HG02759 (cell line): ENCODE data around the gene TOMT.

ENCODE experiments used
- ATAC-seq: cut with Tn5 transposase; IDR thresholded peaks from one replicate; pipeline ENCODE4 v1.9.1; 2021; ENCODE audit warnings: mild to moderate bottlenecking, moderate library complexity; ENCODE audit not compliant: unreplicated experiment

Gene TOMT

DNA sequence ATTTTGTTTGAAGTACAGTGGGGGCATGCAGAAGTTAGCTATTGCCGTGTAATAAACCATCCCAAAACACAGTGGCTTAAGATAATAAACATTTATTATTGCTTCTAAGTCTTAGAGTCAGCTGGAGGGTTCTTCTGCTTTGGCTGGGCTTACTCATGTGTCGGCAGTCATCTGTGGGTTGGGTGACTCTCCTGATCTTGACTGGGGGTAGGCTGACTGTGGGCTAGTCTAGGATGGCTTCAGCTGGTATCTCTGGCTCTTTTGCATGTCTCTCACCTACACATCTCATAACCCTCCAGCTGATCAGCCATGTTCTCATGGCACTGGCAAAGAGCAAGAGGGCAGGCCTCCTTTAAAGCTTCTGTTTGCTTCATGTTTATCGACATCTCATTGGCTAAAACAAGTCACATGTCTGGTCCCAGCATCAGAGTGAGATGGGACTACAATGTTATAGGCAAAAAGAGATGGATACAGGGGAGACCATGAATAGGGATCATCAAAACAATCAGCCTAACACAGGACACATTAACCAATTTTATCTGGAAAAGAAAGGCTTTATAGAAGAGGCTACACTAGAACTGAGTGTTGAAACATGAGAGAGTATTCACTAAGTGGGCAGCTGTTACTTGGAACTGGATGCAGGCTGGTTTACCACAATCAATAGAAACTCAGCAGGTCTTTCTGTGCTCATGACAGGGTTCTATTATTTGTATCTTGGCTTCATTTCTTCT is 19.9 kb upstream of the TOMT start:
- ATAC-seq = no peak

DNA sequence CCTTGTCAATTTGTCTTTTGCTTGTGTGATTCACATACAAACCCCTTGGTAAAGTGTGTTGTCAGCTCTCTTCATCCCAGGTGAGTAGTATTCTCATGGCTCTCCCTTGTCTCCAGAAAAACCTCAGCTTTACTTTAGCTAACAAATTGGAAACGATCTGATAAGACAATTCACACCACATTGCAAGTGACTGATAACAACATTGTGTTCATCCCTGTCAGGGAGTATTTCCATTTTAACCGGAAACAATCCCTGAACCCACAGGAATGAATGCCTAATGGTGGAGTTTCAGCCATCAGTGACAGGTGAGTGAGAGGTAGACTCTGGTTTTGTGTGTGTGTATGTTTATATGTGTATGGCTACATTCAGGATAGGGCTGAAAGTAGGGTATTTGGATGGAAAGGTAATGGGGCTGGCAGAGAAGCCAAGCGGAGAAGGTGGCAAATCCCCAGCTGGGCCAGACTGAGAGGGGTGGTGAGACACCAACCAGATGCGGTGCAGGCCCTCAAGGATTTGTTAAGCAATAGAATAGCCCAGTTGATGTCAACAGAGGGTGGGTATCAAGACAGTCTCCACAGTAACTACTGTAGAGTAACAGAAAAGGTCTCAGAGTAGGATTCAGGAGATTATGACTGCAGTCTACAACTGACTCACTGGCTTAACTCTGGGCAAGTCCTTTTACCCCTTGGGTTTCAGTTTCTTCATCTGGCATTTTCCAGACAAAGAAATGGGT is 17.5 kb upstream of the TOMT start:
- no peak for ATAC-seq

DNA sequence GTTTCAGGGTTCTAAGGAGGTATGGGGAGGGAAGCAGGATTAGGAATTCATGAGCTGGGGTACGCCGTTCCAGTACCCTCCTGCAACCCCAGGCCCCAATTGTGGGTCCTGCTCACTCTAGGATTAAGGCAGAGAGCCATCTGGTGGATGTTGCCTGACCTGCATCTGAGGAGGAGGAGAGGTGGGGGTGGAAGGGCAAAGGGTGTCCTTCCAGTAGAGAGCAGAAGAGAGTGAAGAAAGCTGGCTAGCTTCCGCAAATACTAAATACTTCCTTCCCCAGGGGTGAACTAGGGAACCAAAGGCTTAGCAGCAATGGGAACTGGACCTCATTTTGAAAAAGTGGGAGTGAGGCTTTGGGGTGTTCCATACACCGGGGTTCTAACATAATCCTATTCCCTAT is 14.4 kb upstream of the TOMT start:
- peak; percentile 60 for ATAC-seq

DNA sequence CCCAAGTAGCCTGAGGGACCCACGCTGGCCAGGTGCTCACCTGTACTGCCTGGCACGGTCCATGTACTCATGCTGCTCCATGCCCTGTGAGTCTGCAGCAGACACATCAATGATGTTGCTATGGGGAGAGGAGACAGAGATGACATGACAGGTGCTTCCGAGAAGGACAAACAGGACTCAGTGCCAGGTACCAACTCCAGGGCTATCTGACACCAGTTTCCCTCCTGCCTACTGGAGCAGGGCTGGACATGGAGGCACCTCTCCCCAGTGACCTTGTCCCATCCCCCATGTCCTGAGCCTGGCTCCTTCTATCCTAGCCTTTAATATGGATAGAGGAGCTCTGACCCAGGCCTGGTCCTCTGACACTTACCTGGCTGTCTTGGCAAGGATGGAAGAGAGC is 7.0 kb upstream of the TOMT start:
- no peak for ATAC-seq

DNA sequence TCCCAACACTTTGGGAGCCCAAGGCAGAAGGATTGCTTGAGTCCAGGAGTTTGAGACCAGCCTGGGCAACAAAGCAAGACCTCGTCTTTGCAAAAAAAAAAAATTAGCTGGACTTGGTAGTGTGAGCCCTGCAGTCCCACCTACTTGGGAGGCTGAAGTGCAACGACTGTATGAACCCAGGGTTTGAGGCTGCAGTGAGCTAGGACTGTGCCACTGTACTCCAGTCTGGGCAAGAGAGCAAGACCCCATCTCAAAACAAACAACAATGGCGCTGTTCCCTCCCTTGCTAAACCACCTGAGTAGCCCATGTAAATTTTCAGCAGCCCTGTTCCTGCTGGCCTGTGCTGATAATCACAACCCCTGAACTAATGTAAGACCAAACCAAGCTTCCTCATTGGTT is 5.7 kb upstream of the TOMT start:
- ATAC-seq = no peak

DNA sequence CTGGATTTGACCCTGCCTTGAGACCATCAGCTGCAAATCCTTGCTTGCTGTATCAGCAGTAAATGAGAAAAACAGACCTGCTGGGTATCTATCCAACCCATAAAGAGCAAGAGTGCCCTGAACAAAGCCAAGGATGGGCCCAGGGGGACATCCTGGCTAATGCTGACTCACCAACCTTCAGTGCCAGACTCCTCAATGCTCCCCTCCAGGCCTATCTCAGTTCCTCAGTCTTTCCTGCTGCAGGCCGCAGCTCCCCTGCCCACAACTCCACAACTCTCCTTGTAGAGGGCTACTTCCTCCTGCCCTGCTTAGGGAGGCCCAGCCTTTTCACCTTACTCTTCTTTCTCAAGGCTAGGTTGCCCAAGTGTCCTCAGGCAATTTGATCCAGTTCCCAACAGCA is 5.3 kb upstream of the TOMT start:
- ATAC-seq = no peak

DNA sequence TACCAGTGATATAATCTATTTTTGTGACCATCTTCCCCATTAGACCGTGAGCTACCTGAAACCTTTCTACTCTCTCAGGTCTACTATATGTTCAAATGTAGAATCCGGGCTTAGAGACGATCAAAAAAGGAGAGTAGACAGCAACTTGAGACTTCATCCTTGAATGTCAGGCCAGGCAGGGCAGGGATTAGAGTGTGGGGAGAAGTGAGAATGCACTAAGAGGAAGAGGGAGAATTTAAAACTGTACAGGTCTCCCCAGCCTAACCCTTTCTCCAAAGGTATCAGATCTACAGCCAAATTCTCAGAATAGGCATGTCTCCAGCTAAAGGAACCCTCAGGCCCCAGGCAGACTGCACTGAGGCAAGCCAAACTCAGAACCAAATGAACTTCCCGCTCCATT is 3.6 kb upstream of the TOMT start:
- no peak for ATAC-seq

DNA sequence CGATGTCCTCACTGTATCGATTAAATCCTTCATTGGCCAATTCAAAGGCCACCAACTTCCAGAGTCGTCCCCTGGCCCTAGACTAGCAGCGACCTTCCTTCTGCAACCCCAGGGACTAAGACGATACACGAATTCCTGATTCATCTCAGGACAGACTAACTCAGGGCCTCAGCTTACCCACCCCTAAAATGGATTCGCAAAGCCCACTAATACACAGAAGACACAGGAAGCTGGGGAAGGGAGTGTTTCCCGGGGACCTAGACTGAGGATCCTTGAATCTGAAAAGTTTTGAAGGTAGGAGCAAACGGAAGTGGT is 3.1 kb upstream of the TOMT start:
- no peak for ATAC-seq

DNA sequence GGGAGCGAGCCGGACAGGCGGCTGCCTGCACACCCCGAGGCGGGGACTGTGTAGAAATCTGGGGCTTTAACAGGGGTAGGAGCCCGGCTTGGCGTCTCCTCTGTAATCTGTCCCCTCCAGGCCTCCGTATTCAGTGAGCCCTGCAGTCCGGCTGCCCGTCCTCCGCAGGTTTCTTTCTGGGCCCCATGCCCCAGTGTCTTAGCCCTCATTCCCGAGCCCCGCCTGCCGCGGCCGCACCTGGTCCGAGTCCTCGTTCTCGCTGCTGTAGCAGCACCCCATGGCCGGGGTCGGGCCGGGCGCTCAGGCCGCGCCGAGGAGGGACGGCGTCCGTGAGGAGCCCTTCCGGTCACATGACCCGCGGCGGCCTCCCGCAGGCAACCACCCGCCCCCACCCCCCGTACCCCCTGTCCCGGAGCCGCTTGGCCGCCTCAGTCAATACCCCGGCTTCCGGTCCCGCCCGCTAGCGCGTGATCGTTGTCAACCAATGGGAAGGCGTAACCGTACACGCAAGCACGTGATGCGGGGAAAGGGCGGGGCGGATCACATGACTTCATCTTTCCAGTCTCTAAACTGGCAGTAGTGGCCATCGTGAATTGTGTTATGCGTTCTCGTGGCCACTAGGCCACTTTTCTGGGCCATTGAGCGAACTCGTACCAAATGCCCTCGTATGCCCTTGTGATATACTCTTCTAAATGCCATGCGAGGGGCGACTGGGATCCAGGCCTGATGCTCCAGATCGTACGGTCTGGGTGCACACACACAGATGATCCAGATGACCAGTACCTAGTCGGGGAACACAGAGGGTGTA is 2.6 kb upstream of the TOMT start, which contains the start of gene LAMTOR1:
LAMTOR1 (minus strand) TSS at position 352 of the 808 bp plus-strand sequence; CDS start at position 279, 73 bp downstream.
- peak; percentile 93 for ATAC-seq

DNA sequence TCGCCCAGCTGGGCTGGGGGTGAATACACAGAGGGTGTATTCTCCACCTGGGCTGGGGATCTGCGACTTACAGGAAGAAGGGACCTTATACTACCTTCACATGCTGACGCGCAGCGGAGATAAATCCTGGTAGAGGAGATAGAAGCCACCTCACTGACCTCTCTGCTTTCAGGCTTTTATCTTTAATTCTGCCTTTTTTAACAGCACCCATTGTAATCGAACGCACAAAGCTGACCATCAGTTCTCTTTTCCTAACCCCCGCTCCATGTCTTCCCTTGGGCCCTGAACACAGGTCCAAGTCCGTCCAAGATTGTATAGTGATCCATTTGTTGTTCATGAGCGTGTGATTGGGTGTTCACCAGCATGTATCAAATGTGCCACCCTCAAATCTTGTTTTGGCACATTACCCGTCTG is 2.0 kb upstream of the TOMT start:
- ATAC-seq = no peak

DNA sequence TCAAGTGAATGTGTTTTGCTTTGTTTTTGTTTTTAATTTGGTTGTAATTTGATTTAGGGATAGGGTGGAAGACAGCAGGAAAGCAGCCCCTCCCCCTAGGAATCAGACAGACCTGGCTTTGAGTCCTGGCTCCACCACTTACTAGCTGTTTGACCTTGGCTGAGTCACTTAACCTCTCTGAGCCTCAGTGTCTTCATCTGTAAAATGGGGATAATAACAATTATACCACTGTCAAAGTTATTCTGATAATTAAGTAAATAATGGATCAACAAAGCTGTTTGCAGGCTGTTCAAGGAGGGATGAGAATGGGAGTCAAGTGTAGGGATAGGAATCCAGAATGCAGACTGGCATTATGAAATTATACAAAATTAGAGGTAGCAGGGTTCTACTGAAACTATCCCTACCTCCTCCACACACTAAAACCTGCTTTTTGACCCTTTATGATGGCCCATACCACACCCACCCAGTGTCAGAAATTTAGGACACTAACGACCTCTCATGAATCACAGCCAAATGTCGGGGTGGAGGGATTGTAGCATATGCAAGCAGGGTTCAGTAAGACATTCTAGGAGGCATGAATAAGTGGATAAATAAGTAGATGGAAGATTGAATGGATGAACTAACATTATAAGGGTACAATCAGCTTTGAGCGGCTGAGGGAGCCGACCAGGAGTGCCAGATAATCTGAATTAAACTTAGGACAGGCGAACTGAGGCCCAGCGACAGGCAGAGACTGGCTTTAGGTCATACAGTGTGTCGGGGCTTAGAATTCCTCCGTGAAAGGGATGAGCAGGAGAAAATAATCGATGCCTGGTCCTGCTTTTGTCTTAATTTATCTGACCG is 5.8 kb downstream of the TOMT start:
- peak; percentile 1 for ATAC-seq

DNA sequence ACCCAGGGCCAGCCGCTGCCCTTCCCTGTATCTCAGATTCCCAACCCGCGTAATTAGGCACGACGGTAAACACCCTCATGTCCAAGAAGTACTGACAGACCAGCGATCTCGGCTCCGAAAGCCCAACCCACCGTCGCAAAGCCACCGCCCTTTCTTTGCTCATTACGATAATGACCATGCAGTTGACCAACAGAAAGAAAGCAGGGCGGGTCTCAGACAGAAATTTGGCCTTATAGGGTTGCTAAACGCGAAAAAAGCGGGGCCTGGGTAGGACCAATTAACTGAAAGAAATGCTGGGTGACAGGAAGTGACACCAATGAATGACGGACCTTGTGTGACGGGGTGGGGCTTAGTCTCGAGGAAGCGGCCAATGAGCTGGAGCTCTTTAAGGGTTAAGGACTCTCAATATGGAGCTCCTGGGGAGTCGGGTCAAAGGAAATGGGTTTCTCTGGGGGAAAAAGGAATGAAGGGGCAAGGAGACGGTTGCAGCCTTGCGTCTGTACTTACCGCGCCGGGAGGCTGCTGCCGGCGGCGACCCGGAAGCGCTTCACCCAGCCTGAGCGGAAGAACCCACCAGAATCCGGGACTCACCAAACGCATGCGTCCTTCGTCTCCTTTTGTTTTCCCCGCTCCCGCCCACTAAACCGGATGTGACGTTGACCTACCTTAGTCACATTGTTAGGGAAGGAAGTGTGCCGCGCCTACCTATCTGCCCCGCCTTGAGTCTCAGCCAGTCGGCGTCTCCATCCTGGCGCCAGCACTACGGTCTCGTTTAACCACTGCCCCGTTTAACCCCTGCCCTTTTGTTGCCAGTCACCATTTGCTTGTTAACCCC is 6.6 kb downstream of the TOMT start, which contains the start of gene ANAPC15:
ANAPC15 (minus strand) TSS at position 553 of the 835 bp plus-strand sequence. CDS start 1,419 bp downstream, outside the sequence.
- ATAC-seq = peak; percentile 90

DNA sequence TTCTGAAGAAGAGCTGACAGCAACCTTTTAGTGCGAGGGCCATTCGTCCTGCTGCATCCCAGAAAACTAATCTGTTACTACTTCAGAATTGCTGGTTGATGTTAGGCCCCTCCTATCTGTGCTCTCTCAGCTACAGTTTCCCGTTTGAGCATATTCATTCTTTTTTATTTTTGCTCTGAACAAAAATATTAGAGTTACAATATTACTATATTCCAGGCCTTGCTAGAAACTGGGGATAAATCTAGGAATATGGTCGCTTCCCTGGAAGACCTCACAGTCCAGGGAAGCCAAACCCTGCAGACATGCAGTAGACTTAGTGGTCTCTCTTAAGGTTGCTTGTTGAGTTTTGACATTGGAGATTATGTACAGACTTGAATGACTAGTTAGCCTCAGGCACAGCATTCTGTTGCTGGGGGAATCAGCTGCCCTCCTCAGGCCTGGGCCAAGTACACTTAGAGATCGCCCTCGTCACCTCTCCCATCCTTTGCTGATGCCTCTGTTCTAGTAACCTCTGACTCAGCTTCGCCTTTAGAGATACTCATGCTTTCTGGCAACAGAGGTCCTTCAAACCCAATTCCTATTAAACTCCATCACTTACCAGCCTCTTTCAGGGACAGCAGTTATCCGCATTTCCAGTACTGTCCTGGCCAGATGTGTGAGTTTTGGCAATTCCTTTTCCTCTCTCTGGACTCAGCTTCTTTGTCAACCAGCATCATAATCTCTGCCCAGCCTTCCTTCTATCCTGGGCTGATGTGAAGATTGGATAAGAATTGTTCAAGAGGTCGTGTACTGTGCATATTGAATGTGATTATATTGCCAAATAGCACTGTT is 7.5 kb downstream of the TOMT start:
- no peak for ATAC-seq

DNA sequence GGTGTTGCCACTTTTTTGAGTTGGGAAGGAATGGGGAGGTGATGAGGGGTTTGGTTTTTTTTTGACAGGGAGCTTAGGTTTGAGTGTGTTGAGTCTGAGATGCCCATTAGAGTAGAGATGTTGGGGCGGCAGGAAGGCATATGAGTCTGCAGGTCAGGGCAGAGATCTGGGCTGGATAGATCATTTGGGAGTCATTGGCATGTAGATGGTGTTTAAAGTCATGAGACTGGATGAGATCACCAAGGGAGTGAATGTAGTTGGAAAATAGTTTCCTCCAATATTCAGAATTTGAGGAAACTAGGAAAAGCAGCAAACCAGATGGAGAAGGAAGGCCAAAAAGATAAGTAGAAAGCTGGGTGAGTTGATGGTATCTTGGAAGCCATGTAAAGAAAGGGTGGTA is 8.8 kb downstream of the TOMT start:
- ATAC-seq = no peak

DNA sequence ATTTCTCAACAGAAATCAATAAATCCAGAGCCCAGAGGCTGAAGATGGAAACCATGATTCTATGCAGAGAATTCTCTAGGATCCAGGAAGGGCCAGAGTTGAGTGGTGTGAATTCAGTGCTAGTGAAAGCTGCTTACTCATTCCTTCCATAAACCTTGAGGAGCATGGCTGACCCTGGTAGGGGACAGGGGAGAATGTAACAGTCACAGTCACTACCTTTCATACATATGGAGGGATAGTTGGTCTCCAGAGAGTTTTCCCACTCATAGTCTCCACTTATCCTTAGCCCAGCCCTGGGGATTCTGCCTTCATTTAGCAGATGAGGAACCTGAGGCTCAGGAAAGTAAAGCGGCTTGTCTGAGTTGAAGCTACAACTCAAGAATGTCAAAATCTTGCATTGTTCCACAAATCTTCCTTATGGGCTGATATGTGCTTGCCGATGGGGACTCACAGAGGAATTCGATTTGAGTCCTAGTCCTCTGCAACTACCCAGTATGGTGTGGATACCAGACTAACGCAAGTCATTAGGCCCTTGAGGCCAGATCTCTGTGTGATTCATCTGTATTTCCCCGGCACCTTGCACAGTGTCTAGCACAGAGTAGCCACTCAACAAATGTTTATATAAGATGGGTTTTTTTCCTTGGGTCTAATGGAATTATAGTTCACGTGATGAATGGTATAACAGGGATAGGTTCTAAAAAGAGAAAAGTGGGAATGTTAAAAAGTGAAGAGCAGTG is 10.5 kb downstream of the TOMT start:
- ATAC-seq = no peak

DNA sequence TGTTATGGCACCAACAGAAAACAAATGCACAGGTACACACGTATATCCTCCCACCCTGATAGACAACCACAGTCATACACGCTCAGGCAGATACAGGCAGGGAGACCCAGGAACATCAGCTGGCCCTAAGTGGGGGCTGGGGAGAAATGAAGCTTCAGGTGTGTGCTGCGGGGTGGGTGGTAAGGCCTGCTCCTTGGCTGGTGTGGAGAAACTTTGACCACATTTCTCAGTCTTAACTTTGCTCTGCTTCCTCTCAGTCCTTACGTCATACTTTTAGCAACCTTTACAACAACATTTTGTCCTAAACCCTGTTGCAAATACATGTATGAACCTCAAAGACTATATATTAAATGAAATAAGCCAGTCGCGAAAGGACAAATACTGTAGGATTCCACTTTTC is 13.5 kb downstream of the TOMT start:
- no peak for ATAC-seq

DNA sequence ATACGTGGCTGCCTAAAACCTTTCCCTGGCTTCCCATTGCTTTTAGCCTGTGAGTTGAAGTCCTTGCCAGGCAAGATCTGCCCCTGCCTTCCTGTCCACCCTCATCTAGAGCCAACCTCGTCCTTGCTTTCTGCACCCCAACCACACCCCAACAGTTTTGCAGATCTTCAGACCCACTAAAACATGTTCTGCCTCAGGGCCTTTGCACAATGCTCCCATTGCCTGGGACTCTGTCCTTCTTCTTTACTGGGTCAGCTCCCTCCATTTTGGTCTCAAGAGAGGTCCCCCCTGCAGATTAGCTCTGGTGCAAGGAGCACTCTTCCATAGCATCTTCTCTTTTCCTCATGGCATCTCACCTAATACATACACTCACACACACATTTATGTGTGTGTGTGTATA is 15.2 kb downstream of the TOMT start:
- ATAC-seq = no peak

DNA sequence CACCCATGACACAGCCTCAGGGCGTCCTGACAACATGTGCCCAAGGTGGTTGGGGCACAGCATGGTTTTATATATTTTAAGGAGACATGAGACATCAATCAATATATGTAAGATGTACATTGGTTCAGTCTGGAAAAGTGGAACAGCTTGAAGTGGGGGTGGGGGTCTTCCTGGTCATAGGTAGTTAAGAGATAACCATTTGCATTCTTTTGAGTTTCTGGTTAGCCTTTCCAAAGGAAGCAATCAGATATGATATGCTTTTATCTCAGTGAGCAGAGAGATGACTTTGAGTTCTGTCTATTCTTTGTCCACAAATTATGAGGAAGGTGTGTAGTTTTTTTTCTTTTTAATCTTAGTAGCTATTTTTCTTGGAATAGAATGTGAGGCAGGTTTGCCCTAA is 16.9 kb downstream of the TOMT start:
- ATAC-seq = no peak
